Measurements from ENCODE around the gene SCMH1. TPM values are rescaled to one million over a fixed set of nuclear protein-coding genes. Genes with fewer than 3 reads are reported as not detected.

Gene SCMH1
- 10 to 100 TPM; 36.5 to 51.5 (median 40.9) TPM for polyA plus RNA-seq (ENCODE audit: insufficient read length in 4 of 4)

GRCh38 chr1:41241749-41242341 lies at the start of gene SCMH1:
SCMH1 (minus strand) TSS chr1:41242306; CDS start chr1:41186133, 56,173 bp downstream.
- peak in 1 of 4 donors; percentile 4 for DNase-seq (ENCODE audit: low read depth in 4 of 4, low spot score in 3 of 4)

GRCh38 chr1:41291195-41291594 lies 49.1 kb upstream of the SCMH1 start:
- no peak for DNase-seq (ENCODE audit: low read depth in 4 of 4, low spot score in 3 of 4)

- no peak for DNase-seq (ENCODE audit: low read depth in 4 of 4, low spot score in 3 of 4)
These were observed 47.1 kb upstream of the SCMH1 start for GRCh38 chr1:41289196-41289595.

- no peak for DNase-seq (ENCODE audit: low read depth in 4 of 4, low spot score in 3 of 4)
These were observed 44.9 kb upstream of the SCMH1 start for GRCh38 chr1:41286992-41287391.

GRCh38 chr1:41286486-41286885 lies 44.4 kb upstream of the SCMH1 start:
- DNase-seq (ENCODE audit: low read depth in 4 of 4, low spot score in 3 of 4) = no peak

GRCh38 chr1:41285818-41286217 lies 43.7 kb upstream of the SCMH1 start:
- DNase-seq (ENCODE audit: low read depth in 4 of 4, low spot score in 3 of 4) = no peak

GRCh38 chr1:41284121-41284520 lies 42.0 kb upstream of the SCMH1 start:
- DNase-seq (ENCODE audit: low read depth in 4 of 4, low spot score in 3 of 4) = no peak

GRCh38 chr1:41282679-41283317 lies 40.7 kb upstream of the SCMH1 start:
- no peak for DNase-seq (ENCODE audit: low read depth in 4 of 4, low spot score in 3 of 4)

- no peak for DNase-seq (ENCODE audit: low read depth in 4 of 4, low spot score in 3 of 4)
These were observed 39.2 kb upstream of the SCMH1 start for GRCh38 chr1:41281334-41281733.

- no peak for DNase-seq (ENCODE audit: low read depth in 4 of 4, low spot score in 3 of 4)
These were observed 38.3 kb upstream of the SCMH1 start for GRCh38 chr1:41280202-41281032.

- DNase-seq (ENCODE audit: low read depth in 4 of 4, low spot score in 3 of 4) = no peak
These were observed 36.0 kb upstream of the SCMH1 start for GRCh38 chr1:41278076-41278475.

GRCh38 chr1:41277371-41277975 lies 35.4 kb upstream of the SCMH1 start:
- DNase-seq (ENCODE audit: low read depth in 4 of 4, low spot score in 3 of 4) = peak in 1 of 4 donors; percentile 25

GRCh38 chr1:41275831-41276230 lies 33.7 kb upstream of the SCMH1 start:
- DNase-seq (ENCODE audit: low read depth in 4 of 4, low spot score in 3 of 4) = no peak

- DNase-seq (ENCODE audit: low read depth in 4 of 4, low spot score in 3 of 4) = no peak
These were observed 32.8 kb upstream of the SCMH1 start for GRCh38 chr1:41274752-41275545.

GRCh38 chr1:41272601-41273000 lies 30.5 kb upstream of the SCMH1 start:
- DNase-seq (ENCODE audit: low read depth in 4 of 4, low spot score in 3 of 4) = no peak

- peak; percentile 38 to 63 (median 48) for DNase-seq (ENCODE audit: low read depth in 4 of 4, low spot score in 3 of 4)
These were observed 26.2 kb upstream of the SCMH1 start for GRCh38 chr1:41268154-41268770.

GRCh38 chr1:41261926-41262618 lies 20.0 kb upstream of the SCMH1 start:
- no peak for DNase-seq (ENCODE audit: low read depth in 4 of 4, low spot score in 3 of 4)

GRCh38 chr1:41260768-41261167 lies 18.7 kb upstream of the SCMH1 start:
- DNase-seq (ENCODE audit: low read depth in 4 of 4, low spot score in 3 of 4) = no peak

GRCh38 chr1:41259221-41259620 lies 17.1 kb upstream of the SCMH1 start:
- no peak for DNase-seq (ENCODE audit: low read depth in 4 of 4, low spot score in 3 of 4)

All from left renal pelvis (tissue), 4 donors.